Gastrocnemius medialis (tissue), 4 donors: ENCODE results near the gene LYRM7.

Experiments used
- CTCF ChIP-seq, 5 experiments: fragments of 450-650 bp in 3 of 5; fragments of 200-600 bp in 2 of 5; sonication (generic) in 2 of 5; IDR thresholded peaks in 4 of 5; conservative IDR thresholded peaks in 1 of 5; 1 replicate in 4 of 5; 2 replicates in 1 of 5; pipeline ENCODE4 v1.5.1; 2016 to 2019; ENCODE audit warnings: antibody characterized with exemption in 5 of 5, mild to moderate bottlenecking in 3 of 5, moderate library complexity in 3 of 5
- POLR2A ChIP-seq, 2 donors: fragments of 450-650 bp; IDR thresholded peaks; one replicate each; pipeline ENCODE4 v1.6.1; 2017; ENCODE audit warnings: antibody characterized with exemption in 2 of 2, mild to moderate bottlenecking in 2 of 2, moderate library complexity in 2 of 2

GRCh38 chr5:131182839-131183238 is 12.1 kb downstream of the LYRM7 start:
- no peak for TF ChIP-seq POLR2A (IDR thresholded peaks at IDR 0.05)
- no peak for TF ChIP-seq CTCF (IDR thresholded peaks at IDR 0.05 in 4 of 5, conservative IDR thresholded peaks at IDR 0.05 in 1 of 5)
